GM21723 (cell line): ENCODE measurements around the gene ARHGAP26.

ENCODE experiments used
- ATAC-seq: cut with Tn5 transposase; IDR thresholded peaks from one replicate; pipeline ENCODE4 v1.9.1; 2021; ENCODE audit warnings: mild to moderate bottlenecking, moderate library complexity; ENCODE audit not compliant: unreplicated experiment

The ARHGAP26 gene

GRCh38 chr5:142897328-142897727, 127.2 kb downstream of the ARHGAP26 start:
- no peak for ATAC-seq

GRCh38 chr5:142900927-142901326, 130.8 kb downstream of the ARHGAP26 start:
- no peak for ATAC-seq

- ATAC-seq = no peak
Observed at GRCh38 chr5:142901476-142902185, 131.5 kb downstream of the ARHGAP26 start.

- no peak for ATAC-seq
Observed at GRCh38 chr5:142902186-142902965, 132.2 kb downstream of the ARHGAP26 start.

GRCh38 chr5:142904416-142904815, 134.2 kb downstream of the ARHGAP26 start:
- no peak for ATAC-seq

- no peak for ATAC-seq
Observed at GRCh38 chr5:142905348-142905747, 135.2 kb downstream of the ARHGAP26 start.

- no peak for ATAC-seq
Observed at GRCh38 chr5:142906863-142907671, 136.9 kb downstream of the ARHGAP26 start.

GRCh38 chr5:142908659-142909058, 138.5 kb downstream of the ARHGAP26 start:
- ATAC-seq = no peak

- ATAC-seq = no peak
Observed at GRCh38 chr5:142910128-142910527, 140.0 kb downstream of the ARHGAP26 start.

GRCh38 chr5:142911170-142911569, 141.0 kb downstream of the ARHGAP26 start:
- ATAC-seq = no peak

GRCh38 chr5:142911775-142912174, 141.6 kb downstream of the ARHGAP26 start:
- ATAC-seq = no peak

GRCh38 chr5:142913728-142914338, 143.7 kb downstream of the ARHGAP26 start:
- ATAC-seq = no peak

- ATAC-seq = no peak
Observed at GRCh38 chr5:142915038-142915437, 144.9 kb downstream of the ARHGAP26 start.

- peak; percentile 73 for ATAC-seq
Observed at GRCh38 chr5:142915813-142916424, 145.7 kb downstream of the ARHGAP26 start.

GRCh38 chr5:142918959-142919635, 148.9 kb downstream of the ARHGAP26 start:
- no peak for ATAC-seq

GRCh38 chr5:142920849-142921612, 150.9 kb downstream of the ARHGAP26 start:
- no peak for ATAC-seq

- ATAC-seq = peak; percentile 76
Observed at GRCh38 chr5:142922223-142922952, 152.2 kb downstream of the ARHGAP26 start.

GRCh38 chr5:142924135-142924883, 154.1 kb downstream of the ARHGAP26 start:
- ATAC-seq = no peak
